MM.1S (cell line): ENCODE results near the gene PDE6D.
A peak's percentile ranks its signal among the peaks of the same experiment; 100 is the strongest.

ENCODE experiments used
- DNase-seq: peaks from one replicate; pipeline ENCODE4 v3.0.0-alpha.2; 2015
- H2AFZ ChIP-seq: fragments of 300-600 bp; sonication (generic); 2 replicates; pipeline ENCODE4 v1.6.0; 2016; ENCODE audit warnings: antibody characterized with exemption, low read length
- H3F3A ChIP-seq: fragments of 300-600 bp; sonication (generic); 2 replicates; pipeline ENCODE4 v1.6.1; 2016; ENCODE audit warnings: mild to moderate bottlenecking, antibody characterized with exemption, low read length, moderate library complexity, mixed read lengths; ENCODE audit not compliant: insufficient read depth
- H3K27ac ChIP-seq: fragments of 300-600 bp; sonication (generic); 2 replicates; pipeline ENCODE4 v1.5.1; 2016; ENCODE audit warnings: mild to moderate bottlenecking, low read length
- H3K27me3 ChIP-seq: fragments of 300-600 bp; sonication (generic); replicated peaks from 2 replicates; pipeline ENCODE4 v1.6.0; 2016; ENCODE audit warnings: low read length; ENCODE audit not compliant: insufficient read depth
- H3K36me3 ChIP-seq: fragments of 300-600 bp; sonication (generic); replicated peaks from 2 replicates; pipeline ENCODE4 v1.6.1; 2016; ENCODE audit warnings: mild to moderate bottlenecking, low read length, mixed read lengths; ENCODE audit not compliant: insufficient read depth
- H3K4me1 ChIP-seq: fragments of 300-600 bp; sonication (generic); 2 replicates; pipeline ENCODE4 v1.6.1; 2016; ENCODE audit warnings: low read length, mixed read lengths
- H3K4me2 ChIP-seq: fragments of 300-600 bp; sonication (generic); 2 replicates; pipeline ENCODE4 v1.6.0; 2016; ENCODE audit warnings: low read depth, low read length
- H3K4me3 ChIP-seq: fragments of 300-600 bp; sonication (generic); 2 replicates; pipeline ENCODE4 v1.5.1; 2016; ENCODE audit warnings: low read length, mixed read lengths
- H3K79me2 ChIP-seq: fragments of 300-600 bp; sonication (generic); 2 replicates; pipeline ENCODE4 v1.6.1; 2016; ENCODE audit warnings: mixed run types, low read length, mixed read lengths
- H3K9ac ChIP-seq: fragments of 300-600 bp; sonication (generic); 2 replicates; pipeline ENCODE4 v1.6.1; 2016; ENCODE audit warnings: low read length, mixed read lengths
- H3K9me2 ChIP-seq: fragments of 300-600 bp; sonication (generic); replicated peaks from 2 replicates; pipeline ENCODE4 v1.6.1; 2016; ENCODE audit warnings: mild to moderate bottlenecking, low read length, mixed read lengths; ENCODE audit not compliant: insufficient read depth
- H3K9me3 ChIP-seq: fragments of 300-600 bp; sonication (generic); replicated peaks from 2 replicates; pipeline ENCODE4 v1.6.1; 2016; ENCODE audit warnings: mild to moderate bottlenecking, low read length, mixed read lengths; ENCODE audit not compliant: insufficient read depth
- H4K20me1 ChIP-seq: fragments of 300-600 bp; sonication (generic); 2 replicates; pipeline ENCODE4 v1.6.1; 2016; ENCODE audit warnings: mild to moderate bottlenecking, low read length, moderate library complexity, mixed read lengths; ENCODE audit not compliant: insufficient read depth
- EZH2 ChIP-seq: fragments of 300-600 bp; sonication (generic); optimal IDR thresholded peaks from 2 replicates; pipeline ENCODE3; 2017; ENCODE audit warnings: low read depth, mild to moderate bottlenecking, antibody characterized with exemption, low read length, mixed read lengths
- EZH2phosphoT487 ChIP-seq: fragments of 300-600 bp; sonication (generic); IDR thresholded peaks from 2 replicates; pipeline ENCODE4 v1.6.1; 2018; ENCODE audit warnings: antibody characterized with exemption, low read length
- TF ChIP-seq, protein P1 (sequence below): fragments of 300-600 bp; sonication (generic); IDR thresholded peaks from 2 replicates; pipeline ENCODE4 v1.5.1; 2016; ENCODE audit warnings: antibody characterized with exemption, low read length, mixed read lengths

The PDE6D gene

DNA sequence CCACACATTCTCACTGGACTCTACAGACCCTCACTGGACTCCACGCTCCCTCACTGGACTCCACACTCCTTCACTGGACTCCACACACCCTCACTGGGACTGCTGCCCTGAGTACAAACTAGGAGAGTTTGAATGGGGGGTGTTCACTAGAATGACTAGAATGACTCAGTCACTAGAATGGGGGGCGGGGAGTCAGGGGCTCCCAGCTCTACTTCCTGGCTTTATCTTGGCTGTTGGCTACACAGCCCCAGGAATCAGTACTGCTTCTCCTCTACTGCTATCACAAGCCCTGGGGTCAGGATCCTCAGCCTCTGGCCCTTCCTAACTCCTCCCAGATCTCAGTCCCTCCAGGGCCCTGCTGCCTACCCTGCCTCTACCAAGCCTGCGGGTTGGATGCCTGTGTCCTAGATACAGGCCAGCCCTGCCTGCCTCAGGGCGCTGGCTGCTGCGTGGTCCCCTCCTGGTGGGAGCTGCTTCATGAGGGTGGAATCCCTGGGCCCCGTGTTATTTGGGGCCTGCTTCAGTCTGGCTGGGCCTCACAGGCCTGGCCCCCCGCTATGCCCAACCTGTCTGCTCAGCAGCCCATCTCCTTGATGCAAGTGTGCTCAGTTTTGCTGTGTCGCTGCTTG, 65.0 kb downstream of the PDE6D start:
- DNase-seq = no peak
- peaks cover 17% of the 10 kb centered on the region for H3K4me1 ChIP-seq

DNA sequence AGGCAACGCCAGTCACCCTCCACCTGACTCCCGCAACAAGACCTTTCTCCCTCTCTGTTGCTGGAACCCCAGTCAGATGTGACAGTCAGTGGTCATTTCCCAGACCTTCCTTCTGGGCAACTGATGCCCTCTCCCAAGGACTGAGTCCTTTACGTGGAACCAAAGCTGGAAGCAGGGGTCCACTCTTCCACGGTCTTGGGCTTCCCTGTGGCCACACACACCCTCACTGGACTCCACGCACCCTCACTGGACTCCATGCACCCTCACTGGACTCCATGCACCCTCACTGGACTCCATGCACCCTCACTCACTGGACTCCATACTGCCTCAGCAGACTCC, 65.6 kb downstream of the PDE6D start:
- H3K4me1 ChIP-seq = peaks cover 17% of the 10 kb centered on the region
- no peaks in the 10 kb centered on the region for H3K9me3 ChIP-seq
- no peaks in the 10 kb centered on the region for H3K27me3 ChIP-seq
- H3K4me2 ChIP-seq = no peak overlapping the region
- H2AFZ ChIP-seq = no peak overlapping the region
- H3K36me3 ChIP-seq = peaks cover 2% of the 10 kb centered on the region; the same call in 1 of the 2 replicates
- no peak overlapping the region for H3K27ac ChIP-seq
- no peak overlapping the region for H3K4me3 ChIP-seq
- H3F3A ChIP-seq = peaks cover 40% of the 10 kb centered on the region
- peaks cover 21% of the 10 kb centered on the region for H3K79me2 ChIP-seq
- no peak for DNase-seq
- TF ChIP-seq EZH2 (no peak), EZH2phosphoT487 (no peak)
- TF ChIP-seq, protein P1, sequence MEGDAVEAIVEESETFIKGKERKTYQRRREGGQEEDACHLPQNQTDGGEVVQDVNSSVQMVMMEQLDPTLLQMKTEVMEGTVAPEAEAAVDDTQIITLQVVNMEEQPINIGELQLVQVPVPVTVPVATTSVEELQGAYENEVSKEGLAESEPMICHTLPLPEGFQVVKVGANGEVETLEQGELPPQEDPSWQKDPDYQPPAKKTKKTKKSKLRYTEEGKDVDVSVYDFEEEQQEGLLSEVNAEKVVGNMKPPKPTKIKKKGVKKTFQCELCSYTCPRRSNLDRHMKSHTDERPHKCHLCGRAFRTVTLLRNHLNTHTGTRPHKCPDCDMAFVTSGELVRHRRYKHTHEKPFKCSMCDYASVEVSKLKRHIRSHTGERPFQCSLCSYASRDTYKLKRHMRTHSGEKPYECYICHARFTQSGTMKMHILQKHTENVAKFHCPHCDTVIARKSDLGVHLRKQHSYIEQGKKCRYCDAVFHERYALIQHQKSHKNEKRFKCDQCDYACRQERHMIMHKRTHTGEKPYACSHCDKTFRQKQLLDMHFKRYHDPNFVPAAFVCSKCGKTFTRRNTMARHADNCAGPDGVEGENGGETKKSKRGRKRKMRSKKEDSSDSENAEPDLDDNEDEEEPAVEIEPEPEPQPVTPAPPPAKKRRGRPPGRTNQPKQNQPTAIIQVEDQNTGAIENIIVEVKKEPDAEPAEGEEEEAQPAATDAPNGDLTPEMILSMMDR = no peak
- peaks cover 27% of the 10 kb centered on the region for H4K20me1 ChIP-seq
- H3K9me2 ChIP-seq = no peaks in the 10 kb centered on the region
- no peak overlapping the region for H3K9ac ChIP-seq

More for the DNA sequence above, 65.0 kb downstream of the PDE6D start:
- Histone ChIP-seq H3K9me3 (no peaks in the 10 kb centered on the region), H3K36me3 (peaks cover 2% of the 10 kb centered on the region; the same call in 1 of the 2 replicates), H3K4me2 (no peak overlapping the region), H4K20me1 (peaks cover 21% of the 10 kb centered on the region), H3K9me2 (no peaks in the 10 kb centered on the region), H2AFZ (no peak overlapping the region), H3K9ac (no peak overlapping the region), H3K79me2 (peaks cover 15% of the 10 kb centered on the region), H3K27me3 (no peaks in the 10 kb centered on the region), H3K27ac (no peak overlapping the region), H3K4me3 (no peak overlapping the region), H3F3A (peaks cover 34% of the 10 kb centered on the region)
- no peak for TF ChIP-seq EZH2
- TF ChIP-seq, protein P1 = no peak
- no peak for TF ChIP-seq EZH2phosphoT487

DNA sequence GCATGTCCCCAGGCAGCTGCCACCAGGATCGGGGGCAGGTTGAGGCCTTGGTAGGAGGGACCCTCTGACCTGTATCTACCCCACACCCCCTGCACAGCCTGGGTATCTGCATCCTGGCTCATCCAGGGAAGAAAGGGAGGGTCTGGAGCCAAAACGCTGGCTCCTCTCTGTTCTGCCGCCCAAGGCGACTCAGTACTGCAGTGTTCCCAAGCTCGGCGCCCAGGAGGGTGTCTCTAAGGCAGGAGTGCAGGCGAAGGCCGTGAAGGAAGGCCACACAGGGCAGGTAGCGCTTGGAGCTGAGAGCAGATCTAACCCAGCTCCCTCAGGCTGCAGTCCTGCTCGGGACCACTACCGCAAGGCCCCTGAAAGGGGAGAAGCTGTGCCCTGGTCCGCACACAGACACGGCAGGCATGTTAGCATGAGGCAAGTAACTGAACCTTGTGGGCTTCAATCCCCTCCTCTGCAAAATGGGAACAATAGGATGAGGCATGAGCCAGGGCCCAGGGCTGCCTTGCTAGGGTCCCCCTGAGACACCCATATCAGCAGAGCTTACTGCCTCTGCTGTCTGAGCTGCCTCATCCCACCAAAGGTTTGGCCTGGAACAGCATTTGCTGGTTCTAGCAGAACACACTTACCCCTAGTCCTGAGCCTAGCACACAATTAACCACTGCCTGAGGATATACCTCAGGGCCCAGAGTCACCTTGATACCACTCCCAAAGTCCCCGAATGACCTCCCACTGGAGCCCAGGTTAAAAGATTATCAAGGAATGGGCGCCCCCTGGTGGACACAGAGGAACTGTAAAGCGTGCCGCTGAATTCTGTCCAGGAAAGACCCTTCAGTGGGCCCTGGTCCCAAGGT, 66.2 kb downstream of the PDE6D start:
- no peaks in the 10 kb centered on the region for H3K27me3 ChIP-seq
- no peaks in the 10 kb centered on the region for H3K9me2 ChIP-seq
- H3K4me2 ChIP-seq = no peak overlapping the region
- peak; percentile 67 for DNase-seq
- H2AFZ ChIP-seq = no peak overlapping the region
- TF ChIP-seq EZH2phosphoT487 (no peak), EZH2 (no peak)
- TF ChIP-seq, protein P1 = peak; percentile 80
- peak overlapping the region; percentile 56; the same call in 1 of the 2 replicates for H3K27ac ChIP-seq
- H3K4me1 ChIP-seq = peaks cover 17% of the 10 kb centered on the region
- H3K36me3 ChIP-seq = peaks cover 2% of the 10 kb centered on the region; the same call in 1 of the 2 replicates
- no peaks in the 10 kb centered on the region for H3K9me3 ChIP-seq
- no peak overlapping the region for H3K4me3 ChIP-seq
- H3F3A ChIP-seq = peaks cover 44% of the 10 kb centered on the region
- H3K79me2 ChIP-seq = peaks cover 26% of the 10 kb centered on the region
- peaks cover 30% of the 10 kb centered on the region for H4K20me1 ChIP-seq
- no peak overlapping the region for H3K9ac ChIP-seq
